Upper lobe of right lung (tissue), 1 donor: Measurements from ENCODE around the gene CPT1A. TPM values are rescaled to one million over a fixed set of nuclear protein-coding genes. Genes with fewer than 3 reads are reported as not detected.

Source experiments
- ATAC-seq: fragments of 200-7000 bp; cut with Tn5 transposase; one replicate; pipeline ENCODE4 v1.9.1; 2020; ENCODE audit warnings: mild to moderate bottlenecking, moderate library complexity
- DNase-seq: peaks from one replicate; pipeline ENCODE4 v3.0.0-alpha.2; 2020
- H3K27ac ChIP-seq: fragments of 200-600 bp; one replicate; pipeline ENCODE4 v1.8.0; 2022
- H3K27me3 ChIP-seq: fragments of 200-600 bp; one replicate; pipeline ENCODE4 v1.8.0; 2022; ENCODE audit warnings: mild to moderate bottlenecking
- H3K36me3 ChIP-seq: fragments of 200-600 bp; one replicate; pipeline ENCODE4 v1.8.0; 2022
- H3K4me1 ChIP-seq: fragments of 200-600 bp; one replicate; pipeline ENCODE4 v1.8.0; 2022
- H3K4me3 ChIP-seq: fragments of 200-600 bp; one replicate; pipeline ENCODE4 v1.8.0; 2022; ENCODE audit warnings: mild to moderate bottlenecking
- H3K9me3 ChIP-seq: fragments of 200-600 bp; one replicate; pipeline ENCODE4 v1.8.0; 2022
- intact Hi-C: fragments of 100-400 bp; cut with DNase I; formaldehyde crosslinking; loops from one replicate; pipeline ENCODE4 v1.11.0; 2022
- total RNA-seq: library from RNA; stranded (reverse); fragmentation: NEBNext Ultra II Directional; extraction: Animal tissue kit (Norgen Biotek cat#: 25700); gene quantifications from one replicate; pipeline ENCODE4 v1.2.1, GENCODE V29; 2021
- TF ChIP-seq, protein P1 (sequence below): fragments of 200-600 bp; IDR thresholded peaks from one replicate; pipeline ENCODE4 v1.8.0; 2022; ENCODE audit warnings: antibody characterized with exemption
- donor health status: DM: no; HTN: yes; CAD: no; lungs with severe emphysema.

The CPT1A gene
- total RNA-seq, 1 donor from 2014 or later, result 76.4 TPM

DNA sequence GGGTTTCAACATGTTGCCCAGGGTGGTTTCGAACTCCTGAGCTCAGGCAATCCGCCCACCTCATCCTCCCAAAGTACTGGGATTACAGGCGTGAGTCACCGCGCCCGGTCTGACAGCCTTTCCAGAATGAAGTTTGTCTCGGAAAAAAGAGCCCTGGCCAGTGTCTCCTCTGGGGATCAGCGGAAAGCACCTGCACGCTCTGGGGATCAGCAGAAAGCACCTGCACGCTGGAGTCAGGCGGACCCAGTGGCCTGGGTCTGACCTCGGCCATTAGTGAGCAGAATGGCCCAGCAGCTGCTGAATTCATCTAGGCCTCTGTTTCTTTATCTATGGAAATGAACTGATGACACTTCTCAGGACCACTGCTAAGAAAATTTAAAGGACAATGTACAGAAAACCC, 79.9 kb downstream of the CPT1A start:
- intact Hi-C loops, result no loop called here
- H3K4me1 ChIP-seq, result no peaks in the 10 kb centered on the region
- TF ChIP-seq, protein P1, sequence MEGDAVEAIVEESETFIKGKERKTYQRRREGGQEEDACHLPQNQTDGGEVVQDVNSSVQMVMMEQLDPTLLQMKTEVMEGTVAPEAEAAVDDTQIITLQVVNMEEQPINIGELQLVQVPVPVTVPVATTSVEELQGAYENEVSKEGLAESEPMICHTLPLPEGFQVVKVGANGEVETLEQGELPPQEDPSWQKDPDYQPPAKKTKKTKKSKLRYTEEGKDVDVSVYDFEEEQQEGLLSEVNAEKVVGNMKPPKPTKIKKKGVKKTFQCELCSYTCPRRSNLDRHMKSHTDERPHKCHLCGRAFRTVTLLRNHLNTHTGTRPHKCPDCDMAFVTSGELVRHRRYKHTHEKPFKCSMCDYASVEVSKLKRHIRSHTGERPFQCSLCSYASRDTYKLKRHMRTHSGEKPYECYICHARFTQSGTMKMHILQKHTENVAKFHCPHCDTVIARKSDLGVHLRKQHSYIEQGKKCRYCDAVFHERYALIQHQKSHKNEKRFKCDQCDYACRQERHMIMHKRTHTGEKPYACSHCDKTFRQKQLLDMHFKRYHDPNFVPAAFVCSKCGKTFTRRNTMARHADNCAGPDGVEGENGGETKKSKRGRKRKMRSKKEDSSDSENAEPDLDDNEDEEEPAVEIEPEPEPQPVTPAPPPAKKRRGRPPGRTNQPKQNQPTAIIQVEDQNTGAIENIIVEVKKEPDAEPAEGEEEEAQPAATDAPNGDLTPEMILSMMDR, result no peak
- peaks cover 98% of the 10 kb centered on the region for H3K36me3 ChIP-seq
- no peaks in the 10 kb centered on the region for H3K9me3 ChIP-seq
- H3K4me3 ChIP-seq, result no peak overlapping the region
- no peak overlapping the region for H3K27ac ChIP-seq
- ATAC-seq, result no peak
- no peak for DNase-seq
- H3K27me3 ChIP-seq, result no peaks in the 10 kb centered on the region

DNA sequence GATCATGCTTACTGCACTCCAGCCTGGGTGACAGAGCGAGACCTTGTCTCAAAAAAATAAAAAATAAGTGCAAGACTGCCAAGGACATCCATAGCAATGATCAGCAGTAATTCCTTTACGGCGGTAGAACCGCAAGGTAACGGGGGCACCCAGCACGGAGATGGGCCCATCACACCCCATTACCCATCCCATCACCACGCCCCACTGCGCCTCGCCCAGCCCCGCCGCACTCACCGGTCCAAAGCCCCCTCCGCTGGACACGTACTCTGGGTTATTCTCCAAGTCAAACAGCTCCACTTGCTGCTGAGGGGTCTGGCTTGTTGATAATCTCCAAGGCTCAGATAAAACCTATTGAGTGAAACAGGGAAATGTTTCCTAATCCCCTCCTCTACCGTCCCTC, 81.7 kb downstream of the CPT1A start:
- ATAC-seq, result no peak
- TF ChIP-seq, protein P1, result no peak
- Histone ChIP-seq H3K27ac (no peak overlapping the region), H3K4me1 (no peaks in the 10 kb centered on the region), H3K4me3 (no peak overlapping the region), H3K27me3 (no peaks in the 10 kb centered on the region), H3K36me3 (peaks cover 88% of the 10 kb centered on the region), H3K9me3 (no peaks in the 10 kb centered on the region)
- intact Hi-C loops, result no loop called here
- DNase-seq, result no peak

DNA sequence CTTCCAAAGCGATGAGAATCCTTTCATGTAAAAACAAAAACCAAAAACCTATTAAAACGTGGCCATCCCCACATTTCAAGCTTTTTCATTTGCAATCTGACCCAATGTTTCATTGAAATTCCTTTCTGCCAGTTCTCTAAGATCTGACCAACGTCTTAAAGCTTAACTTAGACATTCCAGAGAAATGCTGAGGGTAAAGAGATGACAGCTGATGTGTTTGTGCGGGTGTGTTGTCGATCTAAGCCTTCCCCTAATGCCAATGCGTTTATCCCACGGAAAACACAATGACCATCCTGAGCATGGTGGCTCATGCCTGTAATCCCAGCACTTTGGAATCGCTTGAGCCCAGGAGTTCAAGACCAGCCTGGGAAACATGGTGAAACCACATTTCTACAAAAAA, 84.0 kb downstream of the CPT1A start:
- intact Hi-C loops, result no loop called here
- H3K4me1 ChIP-seq, result no peaks in the 10 kb centered on the region
- no peaks in the 10 kb centered on the region for H3K27me3 ChIP-seq
- ATAC-seq (no peak), DNase-seq (no peak)
- H3K36me3 ChIP-seq, result peaks cover 68% of the 10 kb centered on the region
- no peak overlapping the region for H3K4me3 ChIP-seq
- no peaks in the 10 kb centered on the region for H3K9me3 ChIP-seq
- H3K27ac ChIP-seq, result no peak overlapping the region
- TF ChIP-seq, protein P1, result no peak

DNA sequence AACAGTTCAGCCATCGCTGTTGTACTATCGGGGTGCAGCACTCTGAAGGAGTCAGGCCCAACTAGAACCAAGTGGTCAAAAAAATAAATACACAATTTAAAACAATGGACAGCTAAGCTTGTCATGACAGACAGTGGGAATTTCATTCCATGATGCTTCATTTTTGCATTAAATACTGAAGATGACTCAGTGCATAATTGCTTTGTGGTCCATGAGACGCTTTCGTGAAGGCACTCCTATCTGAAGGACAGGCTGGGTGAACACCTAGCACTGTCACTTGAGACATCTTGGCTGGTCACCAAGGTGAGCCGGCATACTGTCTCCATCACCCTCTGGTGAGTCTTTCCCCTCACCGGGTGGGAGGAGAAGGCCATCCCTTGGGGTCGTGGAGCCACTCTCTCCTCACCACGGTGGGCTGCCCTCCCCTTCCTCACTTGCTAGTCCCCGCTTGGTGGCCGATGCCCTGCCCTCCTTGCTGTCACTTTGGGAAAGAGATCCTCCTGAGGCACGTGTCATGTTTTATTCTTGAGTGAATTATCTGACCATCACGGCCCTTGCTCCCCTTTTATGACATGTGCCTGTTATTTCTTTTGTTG, 85.4 kb downstream of the CPT1A start:
- Histone ChIP-seq H3K4me1 (peaks cover 5% of the 10 kb centered on the region), H3K27me3 (no peaks in the 10 kb centered on the region), H3K27ac (no peak overlapping the region), H3K36me3 (peaks cover 53% of the 10 kb centered on the region), H3K4me3 (no peak overlapping the region), H3K9me3 (no peaks in the 10 kb centered on the region)
- TF ChIP-seq, protein P1, result no peak
- no peak for ATAC-seq
- intact Hi-C loops, result no loop called here
- no peak for DNase-seq

DNA sequence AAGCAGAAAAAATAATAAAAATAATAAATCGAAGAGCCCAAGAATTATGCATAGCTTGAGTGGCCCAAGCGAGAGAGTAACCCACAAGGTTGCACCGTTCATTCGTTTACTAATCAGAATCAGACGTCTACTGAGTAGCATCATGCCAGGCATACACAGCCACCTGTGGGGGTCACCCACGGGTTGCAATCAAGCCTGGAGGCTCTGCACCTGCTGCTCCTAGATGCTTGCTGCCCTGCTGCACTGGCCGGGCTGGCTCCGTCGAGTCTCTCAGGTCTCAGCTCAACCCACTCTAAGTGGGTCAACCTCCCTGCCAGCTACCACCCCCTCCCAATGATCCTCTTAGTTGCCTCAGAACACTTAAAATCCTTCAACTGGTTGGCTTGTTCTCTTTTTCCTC, 88.4 kb downstream of the CPT1A start:
- DNase-seq, result no peak
- TF ChIP-seq, protein P1, result no peak

More for the DNA sequence above, 88.4 kb downstream of the CPT1A start:
- no peak overlapping the region for H3K27ac ChIP-seq
- H3K4me3 ChIP-seq, result no peak overlapping the region
- no peak for ATAC-seq
- H3K9me3 ChIP-seq, result no peaks in the 10 kb centered on the region
- H3K36me3 ChIP-seq, result peaks cover 24% of the 10 kb centered on the region
- intact Hi-C loops, result no loop called here
- peaks cover 5% of the 10 kb centered on the region for H3K4me1 ChIP-seq
- no peaks in the 10 kb centered on the region for H3K27me3 ChIP-seq
